HG02870 (cell line): ENCODE data around the gene DYRK3.

Experiments used
- ATAC-seq: cut with Tn5 transposase; IDR thresholded peaks from one replicate; pipeline ENCODE4 v1.9.1; 2021; ENCODE audit warnings: mild to moderate bottlenecking, moderate library complexity; ENCODE audit not compliant: unreplicated experiment

The DYRK3 gene

GRCh38 chr1:206681359-206681758, 46.0 kb downstream of the DYRK3 start:
- no peak for ATAC-seq

DNA sequence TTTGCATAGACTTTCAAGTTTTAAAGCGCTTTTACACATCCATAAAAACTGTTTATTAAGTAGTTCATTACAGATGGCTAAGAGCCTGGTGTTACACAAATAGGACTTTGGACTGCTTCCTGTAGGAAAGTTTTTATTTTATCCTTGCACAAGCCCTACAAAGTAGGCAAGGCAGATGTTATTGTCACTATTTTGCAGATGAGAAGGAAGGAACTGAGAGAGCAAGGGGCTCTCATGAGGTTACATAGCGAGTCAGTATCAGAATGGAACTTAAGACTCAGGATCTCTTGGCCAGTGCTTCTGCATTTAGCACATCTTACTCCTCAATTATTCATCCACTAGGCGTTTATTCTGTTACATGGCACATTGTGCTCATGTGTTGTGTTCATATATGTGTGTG, 46.8 kb downstream of the DYRK3 start:
- no peak for ATAC-seq

GRCh38 chr1:206683313-206683712, 48.0 kb downstream of the DYRK3 start:
- ATAC-seq = no peak

DNA sequence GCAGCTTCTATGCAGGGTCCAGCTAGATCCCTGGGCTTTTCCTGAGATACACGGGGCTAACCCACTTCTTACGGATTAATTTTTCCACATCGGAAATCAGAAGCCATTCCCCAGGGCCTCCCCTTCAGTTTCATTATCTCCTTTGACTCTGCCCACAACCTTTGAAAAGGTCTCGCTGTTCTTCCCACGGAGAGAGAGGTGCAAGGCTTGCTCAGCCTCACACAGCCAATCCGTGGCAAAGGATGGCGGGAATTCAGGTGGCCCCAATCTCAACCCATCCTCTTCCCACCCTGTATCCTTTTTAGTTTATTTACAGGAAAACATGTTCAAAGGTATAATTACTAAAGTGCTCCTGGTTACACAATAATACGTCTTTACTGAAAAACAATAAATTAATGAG, 48.7 kb downstream of the DYRK3 start:
- no peak for ATAC-seq

GRCh38 chr1:206684478-206685333, 49.4 kb downstream of the DYRK3 start, which contains the start of gene MAPKAPK2:
TSS of gene MAPKAPK2 (plus strand) at chr1:206684905. CDS start at chr1:206685230, 325 bp downstream.
- no peak for ATAC-seq

DNA sequence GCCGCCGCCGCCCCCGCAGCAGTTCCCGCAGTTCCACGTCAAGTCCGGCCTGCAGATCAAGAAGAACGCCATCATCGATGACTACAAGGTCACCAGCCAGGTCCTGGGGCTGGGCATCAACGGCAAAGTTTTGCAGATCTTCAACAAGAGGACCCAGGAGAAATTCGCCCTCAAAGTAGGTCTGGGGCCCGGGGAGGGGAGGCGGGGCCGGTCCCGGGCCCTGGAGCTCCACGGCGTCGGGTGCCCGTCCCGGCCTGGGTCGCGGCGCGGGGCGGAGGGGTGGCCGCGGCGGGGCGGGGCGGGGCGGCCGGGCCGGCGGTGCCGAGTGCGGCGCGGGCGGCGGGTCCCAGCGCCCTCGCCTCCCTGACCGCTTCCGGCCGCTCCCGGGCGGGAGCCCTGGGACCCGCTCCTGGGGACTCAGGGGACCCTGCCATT, 50.0 kb downstream of the DYRK3 start:
- ATAC-seq = no peak

DNA sequence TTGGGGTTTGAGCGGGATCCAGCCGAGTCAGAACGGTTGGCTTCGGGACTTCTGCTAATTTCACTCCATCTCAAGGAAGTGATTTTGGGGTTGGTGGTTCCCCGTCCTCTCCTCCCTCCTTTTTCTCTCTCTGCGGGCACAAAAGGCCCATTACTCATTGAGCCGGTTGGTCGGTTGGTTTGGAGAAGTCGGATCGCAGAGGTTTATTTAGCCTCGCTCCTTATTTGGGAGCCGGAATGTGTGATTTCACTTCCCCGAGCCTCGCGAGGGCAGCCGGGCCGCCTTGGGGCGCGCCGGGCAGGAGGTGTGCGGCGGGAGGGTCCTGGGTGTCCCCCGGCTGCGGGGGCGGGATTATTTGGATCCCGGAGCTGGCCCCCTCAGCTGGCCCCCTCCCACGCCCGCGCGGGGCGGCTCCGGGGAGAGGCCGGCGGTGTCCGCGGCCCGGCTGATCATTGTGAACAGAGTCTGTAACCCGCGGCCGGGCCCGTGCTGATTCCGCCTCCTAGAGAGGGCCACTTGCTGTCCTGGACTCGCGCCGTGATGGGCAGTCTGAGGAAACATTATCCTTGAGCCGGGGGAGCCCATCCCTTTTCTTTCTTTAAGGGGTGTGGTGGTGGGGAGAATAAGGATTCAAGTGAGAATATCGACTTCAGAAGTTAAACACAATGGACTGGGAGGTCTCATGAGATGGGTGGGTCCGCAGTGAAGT, 50.6 kb downstream of the DYRK3 start:
- ATAC-seq = no peak

GRCh38 chr1:206686478-206687249, 51.3 kb downstream of the DYRK3 start:
- ATAC-seq = no peak

DNA sequence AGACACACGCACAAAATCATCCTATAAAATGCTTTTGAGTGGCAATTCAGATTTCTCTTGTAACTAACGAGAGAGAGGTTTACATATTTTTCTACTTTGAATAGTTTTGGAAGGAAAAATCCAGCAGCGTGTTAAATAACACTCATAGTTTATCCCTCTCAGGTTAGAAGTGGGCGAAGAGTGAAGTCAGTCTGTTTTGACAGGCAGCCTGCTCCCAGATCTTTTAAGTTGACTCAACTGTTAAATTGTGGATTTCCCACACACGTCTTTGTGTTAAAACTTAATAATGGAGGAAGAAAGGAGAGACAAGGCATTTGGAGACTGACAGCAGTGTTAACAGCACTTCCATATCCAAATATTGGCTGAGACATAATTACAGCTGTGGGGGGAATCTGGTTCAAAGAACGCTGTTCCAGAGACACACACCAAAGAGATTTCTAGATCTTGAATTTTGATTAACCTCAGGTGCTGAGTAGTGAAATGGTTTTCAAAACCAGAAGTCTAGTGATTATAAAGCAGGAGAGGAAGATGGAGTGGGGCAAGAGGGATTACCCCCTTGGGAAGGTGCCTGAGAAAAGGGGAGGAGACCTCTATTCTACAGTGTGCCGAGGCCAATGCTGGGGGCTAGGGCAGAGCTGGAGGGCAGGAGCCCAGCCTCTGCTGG, 52.0 kb downstream of the DYRK3 start:
- ATAC-seq = no peak

DNA sequence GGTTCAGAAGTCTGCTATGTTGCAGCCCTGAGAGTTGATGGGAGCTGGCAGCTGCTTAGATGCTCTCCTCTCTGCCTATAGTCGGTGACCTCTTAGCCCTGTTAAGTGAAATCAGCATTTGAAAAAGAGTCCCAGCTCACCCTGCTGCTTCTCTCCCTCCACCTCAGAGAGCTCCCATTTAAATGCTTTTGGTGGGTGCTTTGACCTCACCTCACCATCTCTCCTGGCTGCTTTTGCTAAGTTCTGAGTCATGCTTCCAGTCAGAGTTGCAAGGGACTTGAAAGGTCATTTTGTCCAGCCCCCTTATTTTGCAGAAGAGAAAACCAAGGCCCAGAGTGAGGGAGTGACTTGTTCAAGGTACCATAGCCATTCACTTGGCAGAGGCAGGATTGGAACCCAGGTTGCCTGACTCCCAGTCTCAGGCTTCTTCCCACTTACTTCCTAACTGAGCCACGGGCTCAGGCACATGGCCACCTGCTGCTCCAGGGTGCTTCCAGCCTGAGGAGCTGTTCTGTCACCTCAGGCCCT, 52.6 kb downstream of the DYRK3 start:
- no peak for ATAC-seq

DNA sequence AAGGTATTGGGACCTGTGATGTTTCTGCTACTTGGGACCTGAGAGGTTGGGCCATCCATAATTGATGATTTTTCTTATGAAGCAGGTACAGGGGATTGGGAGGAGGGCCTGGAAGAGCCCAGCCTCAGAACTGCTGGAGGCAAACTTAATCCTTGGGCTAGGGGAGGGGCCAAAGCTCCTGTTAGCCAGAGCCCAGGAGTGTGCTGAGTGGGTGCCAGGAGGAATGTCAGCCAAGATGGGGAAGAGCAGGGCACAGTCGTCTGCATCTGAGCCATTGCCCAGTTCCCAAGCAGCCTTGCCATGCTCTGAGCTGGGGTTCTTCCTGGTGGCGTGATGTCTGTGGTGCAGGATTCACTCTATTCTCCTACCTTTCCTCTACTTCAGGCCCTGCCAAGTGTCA, 55.2 kb downstream of the DYRK3 start:
- no peak for ATAC-seq

DNA sequence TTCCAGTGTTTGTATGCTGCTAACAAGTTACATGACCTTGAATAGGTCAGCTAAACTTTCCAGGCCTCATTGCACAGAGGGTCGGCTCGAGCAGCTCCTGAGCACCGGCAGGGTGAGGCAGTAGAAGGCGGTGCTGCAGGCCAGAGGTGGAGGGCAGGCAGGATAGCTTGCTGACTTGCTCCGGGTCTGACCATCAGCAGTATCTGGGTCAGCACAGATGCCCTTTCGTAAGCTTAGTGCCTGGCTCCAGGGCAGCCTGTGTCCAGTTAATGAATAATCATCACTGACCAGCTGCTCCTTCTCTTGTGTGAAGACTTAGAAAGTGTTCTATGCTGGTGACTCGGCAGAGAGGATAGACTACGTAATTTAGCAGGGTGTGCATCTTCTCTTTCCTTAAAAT, 56.3 kb downstream of the DYRK3 start:
- ATAC-seq = no peak

DNA sequence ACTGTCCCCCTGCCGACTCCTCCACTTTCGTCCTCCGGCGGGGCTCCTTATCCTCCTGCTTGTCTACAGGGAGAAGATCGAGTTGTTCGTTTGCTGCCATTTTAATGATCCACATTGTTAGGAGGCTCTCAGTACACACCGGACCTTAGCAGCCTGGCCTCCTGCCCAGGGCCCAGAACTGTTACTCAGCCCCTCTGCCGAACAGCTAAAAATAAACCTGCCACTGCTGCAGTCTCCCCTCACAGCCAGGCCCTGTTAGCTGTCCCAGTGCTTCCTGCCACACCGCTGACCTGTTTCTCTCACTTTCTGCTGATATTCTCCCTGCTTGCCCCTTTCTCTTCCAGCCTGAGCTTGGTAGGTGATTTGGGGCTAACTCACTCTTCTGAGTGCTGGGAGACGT, 57.7 kb downstream of the DYRK3 start:
- no peak for ATAC-seq

- no peak for ATAC-seq
Measured at GRCh38 chr1:206693592-206693991, 58.3 kb downstream of the DYRK3 start.

DNA sequence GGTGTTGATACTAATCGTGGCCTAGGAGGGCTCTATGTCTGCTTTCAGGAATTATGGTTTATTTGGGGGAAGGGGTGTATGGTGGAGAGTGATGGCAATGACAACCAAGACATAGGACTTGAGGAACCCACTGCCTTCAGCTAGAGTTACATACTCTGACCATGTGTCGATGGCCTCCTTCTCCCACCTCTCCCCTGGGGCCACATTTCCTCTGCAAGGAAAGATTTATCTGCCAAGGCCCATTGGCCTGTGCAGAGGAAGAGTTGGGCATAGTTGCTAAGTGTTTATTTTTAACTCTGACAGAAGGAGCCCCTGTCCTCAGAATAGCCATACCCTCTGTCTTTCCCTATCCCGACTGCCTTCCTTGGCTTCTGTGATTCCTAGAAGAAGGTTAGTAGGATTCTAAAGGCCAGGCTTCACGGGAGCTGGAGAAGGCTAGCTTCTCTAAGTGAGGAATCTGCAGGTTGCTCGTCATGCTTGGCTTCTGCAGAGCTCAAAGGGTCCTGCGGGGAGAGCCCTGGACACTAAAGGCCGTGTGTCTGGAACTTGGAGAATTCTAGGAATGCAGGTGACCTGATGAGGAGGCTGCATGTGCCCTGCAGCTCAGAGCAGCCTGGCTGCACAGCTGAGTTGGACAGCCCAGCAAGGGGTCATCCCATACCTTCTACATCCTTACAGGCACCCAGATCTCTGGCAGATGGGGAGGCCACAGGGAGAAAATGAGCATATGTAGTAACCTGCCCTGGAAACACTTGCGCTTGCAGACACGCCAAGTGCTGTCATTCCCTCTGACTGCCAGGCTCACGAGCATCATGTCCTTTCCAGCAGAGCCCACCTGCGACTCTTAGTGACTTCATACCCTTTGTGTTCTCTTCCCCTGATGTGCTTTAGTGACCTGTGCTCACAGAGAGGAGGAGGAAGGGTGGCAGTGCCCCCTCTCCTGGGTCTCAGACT, 59.1 kb downstream of the DYRK3 start:
- ATAC-seq = no peak

GRCh38 chr1:206695733-206696132, 60.4 kb downstream of the DYRK3 start:
- no peak for ATAC-seq

- ATAC-seq = no peak
Measured at GRCh38 chr1:206696812-206697585, 61.7 kb downstream of the DYRK3 start.

- no peak for ATAC-seq
Measured at GRCh38 chr1:206698011-206698410, 62.7 kb downstream of the DYRK3 start.
